NCI-H128 (cell line): Measurements from ENCODE around the gene IWS1.
"Not testable (repeated sequence)": the region's sequence is repeated elsewhere in the genome, so short reads cannot be mapped to it uniquely, and the experiment has no call there.

Source experiments
- DNase-seq: peaks from one replicate; lab custom pipeline; 2025; ENCODE audit not compliant: unreplicated experiment; lab: John Stamatoyannopoulos, UW

IWS1 gene

GRCh38 chr2:127526132-127527000 lies at the start of gene IWS1:
Gene IWS1 (minus strand): TSS chr2:127526489. CDS start chr2:127526208, 281 bp downstream.
- peak; percentile 87 for DNase-seq

DNA sequence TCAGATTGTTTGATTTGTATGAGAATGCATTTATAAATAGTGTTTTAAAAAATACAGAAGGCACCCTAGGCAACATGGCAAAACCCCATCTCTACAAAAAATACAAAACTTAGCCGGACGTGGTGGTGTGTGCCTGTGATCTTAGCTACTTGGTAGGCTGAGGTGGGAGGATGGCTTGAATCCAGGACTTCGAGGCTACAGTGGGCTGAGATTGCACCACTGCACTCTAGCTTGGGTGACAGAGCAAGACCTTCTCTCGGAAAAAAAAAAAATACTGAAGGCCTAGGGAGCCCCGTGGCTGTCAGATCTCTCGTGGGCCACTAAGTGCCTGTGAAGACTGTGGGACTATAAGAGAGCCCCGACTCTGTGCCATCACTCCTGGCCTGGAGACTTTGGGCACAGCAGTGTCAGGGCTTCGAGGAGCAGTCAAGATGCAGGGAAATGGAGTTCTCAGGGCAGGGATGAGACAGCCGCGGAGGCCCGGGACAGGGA lies 49.7 kb upstream of the IWS1 start:
- DNase-seq = no peak

GRCh38 chr2:127575185-127575765 lies 49.0 kb upstream of the IWS1 start:
- DNase-seq = no peak

DNA sequence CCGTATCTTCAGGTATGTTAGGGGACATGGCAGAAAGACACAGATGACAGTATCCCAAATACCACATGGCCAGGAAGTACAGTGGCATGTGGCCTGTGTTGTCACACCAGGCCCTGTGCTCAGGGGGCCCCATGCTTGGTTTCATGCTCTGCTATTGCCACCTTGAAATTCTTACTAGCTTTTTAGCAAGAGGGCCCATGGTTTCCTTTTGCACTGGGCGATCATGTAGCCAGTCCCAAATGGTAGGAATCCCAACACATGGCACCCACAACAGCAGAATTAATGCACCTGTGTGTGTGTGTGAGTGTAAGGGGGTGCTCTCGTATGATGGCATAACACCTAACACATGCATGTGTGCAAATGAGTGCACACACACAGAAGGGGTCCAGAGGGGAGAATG lies 48.4 kb upstream of the IWS1 start:
- DNase-seq = no peak

GRCh38 chr2:127573771-127574170 lies 47.5 kb upstream of the IWS1 start:
- no peak for DNase-seq

DNA sequence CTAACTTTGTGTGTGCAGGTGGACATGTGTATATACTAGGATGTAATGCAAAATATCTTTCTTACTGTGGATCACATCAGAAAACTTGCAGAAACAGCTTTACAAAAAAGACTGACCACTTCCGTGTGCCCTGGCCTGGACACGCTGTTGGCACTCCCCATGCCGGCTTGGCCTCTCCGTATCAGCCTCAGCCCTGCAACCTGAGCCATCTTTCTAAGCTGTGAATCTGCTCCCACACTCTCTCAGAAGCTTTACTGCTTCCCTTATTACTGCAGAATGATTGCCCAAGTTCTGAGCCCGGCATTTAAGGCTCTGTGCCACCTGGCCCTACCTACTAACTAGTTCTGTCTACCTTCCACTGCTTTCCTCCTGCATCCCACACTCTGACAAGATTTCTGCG lies 47.0 kb upstream of the IWS1 start:
- no peak for DNase-seq

- DNase-seq = no peak
Measured at GRCh38 chr2:127572841-127573240, 46.6 kb upstream of the IWS1 start.

DNA sequence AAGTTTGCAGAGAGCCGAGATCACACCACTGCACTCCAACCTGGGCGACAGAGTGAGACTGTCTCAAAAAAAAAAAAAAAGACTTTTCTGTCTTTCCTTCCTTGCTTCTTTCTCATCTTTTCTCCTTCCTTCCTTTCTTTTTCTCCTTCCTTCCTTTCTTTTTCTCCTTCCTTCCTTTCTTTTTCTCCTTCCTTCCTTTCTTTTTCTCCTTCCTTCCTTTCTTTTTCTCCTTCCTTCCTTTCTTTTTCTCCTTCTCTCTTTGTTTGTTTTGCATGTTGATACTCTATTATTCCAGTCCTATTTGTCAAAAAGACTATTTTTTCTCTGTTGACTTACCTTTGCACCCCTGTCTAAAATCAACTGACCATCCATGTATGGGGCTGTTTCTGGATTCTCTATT lies 46.1 kb upstream of the IWS1 start:
- not testable (repeated sequence) for DNase-seq

- DNase-seq = no peak
Measured at GRCh38 chr2:127570282-127571250, 44.3 kb upstream of the IWS1 start.

GRCh38 chr2:127569666-127570065 lies 43.4 kb upstream of the IWS1 start:
- DNase-seq = no peak

- no peak for DNase-seq
Measured at GRCh38 chr2:127568128-127568527, 41.8 kb upstream of the IWS1 start.

GRCh38 chr2:127567351-127567854 lies 41.1 kb upstream of the IWS1 start:
- DNase-seq = no peak

GRCh38 chr2:127566576-127566975 lies 40.3 kb upstream of the IWS1 start:
- no peak for DNase-seq

GRCh38 chr2:127566139-127566417 lies 39.8 kb upstream of the IWS1 start:
- no peak for DNase-seq

- no peak for DNase-seq
Measured at GRCh38 chr2:127565261-127566138, 39.2 kb upstream of the IWS1 start.

GRCh38 chr2:127564429-127565260 lies 38.4 kb upstream of the IWS1 start:
- no peak for DNase-seq

- no peak for DNase-seq
Measured at GRCh38 chr2:127563458-127564428, 37.5 kb upstream of the IWS1 start.

DNA sequence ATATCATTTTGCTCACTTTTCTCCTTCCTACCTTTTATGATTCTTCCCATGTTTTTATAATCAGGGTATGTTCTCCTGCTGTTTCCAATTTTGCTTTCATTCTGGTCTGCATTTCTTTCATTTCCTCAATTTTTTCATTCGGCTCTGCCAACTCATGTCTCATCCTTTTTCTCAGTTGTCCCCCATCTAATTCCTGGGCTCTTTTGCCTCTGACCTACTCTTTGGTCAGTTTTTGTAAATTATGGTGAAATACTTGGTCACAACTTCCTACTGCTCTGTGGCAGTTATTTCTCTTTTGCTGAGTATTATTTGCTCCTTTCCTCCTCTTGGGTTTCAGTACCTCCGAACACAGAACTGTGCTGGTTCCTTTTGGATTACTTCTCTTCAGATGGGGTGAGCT lies 36.6 kb upstream of the IWS1 start:
- no peak for DNase-seq
